Panc1 (cell line): ENCODE measurements around the gene NNAT. TPM values are rescaled to one million over a fixed set of nuclear protein-coding genes. Genes with fewer than 3 reads are reported as not detected.

Experiments
- ATAC-seq: fragments of 200-7000 bp; cut with Tn5 transposase; 2 replicates; pipeline ENCODE4 v1.9.1; 2020; ENCODE audit warnings: mild to moderate bottlenecking, moderate library complexity
- BruUV-seq: library from RNA; stranded (reverse); fragments of 400-500 nt; replicated peaks from 2 replicates; lab custom pipeline; 2021; lab: Mats Ljungman, UMichigan
- CTCF ChIA-PET: fragments of 300-600 bp; sonication (Branson Sonifier 250); formaldehyde crosslinking; loops from one replicate; lab custom pipeline; 2022; ENCODE audit warnings: antibody characterized with exemption; lab: Charles Lee
- POLR2A ChIA-PET: fragments of 300-600 bp; sonication (Branson Sonifier 250); formaldehyde crosslinking; loops from one replicate; lab custom pipeline; 2022; ENCODE audit warnings: antibody characterized with exemption; lab: Charles Lee
- DNase-seq: peaks from one replicate; pipeline ENCODE4 v3.0.0-alpha.2; 2010; ENCODE audit warnings: low read depth, low spot score
- H3K27ac ChIP-seq: 2 replicates; pipeline ENCODE4 v1.5.1; 2011; ENCODE audit warnings: mild to moderate bottlenecking, low read length, inconsistent platforms
- H3K27me3 ChIP-seq: fragments of 200-500 bp; sonication (Bioruptor generic); 2 replicates; pipeline ENCODE4 v1.6.0; 2014; ENCODE audit warnings: low read length, inconsistent platforms; ENCODE audit not compliant: control insufficient read depth, insufficient read depth
- H3K36me3 ChIP-seq: fragments of 200-500 bp; sonication (Bioruptor generic); 2 replicates; pipeline ENCODE4 v1.5.1; 2014; ENCODE audit warnings: inconsistent platforms, mild to moderate bottlenecking, low read length, moderate library complexity; ENCODE audit not compliant: control insufficient read depth, insufficient read depth
- H3K4me1 ChIP-seq: 2 replicates; pipeline ENCODE4 v1.5.1; 2011; ENCODE audit warnings: inconsistent platforms, mild to moderate bottlenecking, low read length, moderate library complexity; ENCODE audit not compliant: control insufficient read depth, insufficient read depth
- H3K4me3 ChIP-seq, 2 experiments: 2 replicates each; pipeline ENCODE4 v1.5.1; 2011 to 2012; ENCODE audit warnings: low read depth in 2 of 2, low read length in 2 of 2, mild to moderate bottlenecking in 2 of 2, inconsistent platforms in 1 of 2, moderate library complexity in 1 of 2
- H3K9me3 ChIP-seq: fragments of 200-500 bp; sonication (Bioruptor generic); 2 replicates; pipeline ENCODE4 v1.5.1; 2014; ENCODE audit warnings: low read depth, mild to moderate bottlenecking, inconsistent platforms, low read length, moderate library complexity; ENCODE audit not compliant: control insufficient read depth, insufficient read depth
- CTCF ChIP-seq: fragments of 450-650 bp; IDR thresholded peaks from 2 replicates; pipeline ENCODE4 v1.5.1; 2017; ENCODE audit warnings: mild to moderate bottlenecking
- POLR2AphosphoS5 ChIP-seq: IDR thresholded peaks from 2 replicates; pipeline ENCODE4 v1.6.1; 2012; ENCODE audit warnings: mild to moderate bottlenecking, low read depth, low read length, moderate library complexity
- REST ChIP-seq, 2 experiments: IDR thresholded peaks; 2 replicates each; pipeline ENCODE4 v1.6.1; 2011 to 2012; ENCODE audit warnings: low read depth in 2 of 2, control low read depth in 1 of 2, low read length in 1 of 2, mild to moderate bottlenecking in 1 of 2, moderate library complexity in 1 of 2; ENCODE audit not compliant: insufficient read depth in 1 of 2
- SIN3A ChIP-seq: IDR thresholded peaks from 2 replicates; pipeline ENCODE4 v1.6.1; 2012; ENCODE audit warnings: low read depth, mild to moderate bottlenecking, low read length, moderate library complexity, borderline replicate concordance; ENCODE audit not compliant: insufficient read depth
- TCF7L2 ChIP-seq: IDR thresholded peaks from 2 replicates; pipeline ENCODE4 v1.6.1; 2011; ENCODE audit warnings: mild to moderate bottlenecking, low read depth, low read length, inconsistent platforms
- in situ Hi-C: cut with HindIII; loops from 2 replicates; pipeline ENCODE4 v1.10.0; 2016; ENCODE audit warnings: low sequenced_read_pairs, low pct_unique_long_range_greater_than_20kb
- intact Hi-C: fragments of 100-400 bp; cut with micrococcal nuclease; formaldehyde crosslinking; loops from one replicate; pipeline ENCODE4 v1.10.0; 2022; ENCODE audit not compliant: unreplicated experiment
- total RNA-seq: library from RNA; stranded (reverse); gene quantifications from one replicate; pipeline ENCODE4 v1.2.1, GENCODE V29; 2021; ENCODE audit not compliant: unreplicated experiment

Gene NNAT
- total RNA-seq, 1 experiment from 2014 or later = not detected

- POLR2A ChIA-PET = no interaction called here
- in situ Hi-C loops = no loop called here
- TF ChIP-seq SIN3A (no peak), POLR2AphosphoS5 (no peak), TCF7L2 (no peak), CTCF (no peak), REST (IDR thresholded peaks at IDR 0.05; ENCODE audit: insufficient read depth in 1 of 2, low read depth in 2 of 2, low read length in 1 of 2) (no peak)
- no peaks in the 10 kb centered on the region for H3K9me3 ChIP-seq
- intact Hi-C loops = no loop called here
- no peak overlapping the region for H3K27ac ChIP-seq
- H3K27me3 ChIP-seq = peaks cover 27% of the 10 kb centered on the region
- no peaks in the 10 kb centered on the region for H3K4me1 ChIP-seq
- no peak for DNase-seq
- no peak overlapping the region for H3K4me3 ChIP-seq
- CTCF ChIA-PET = no interaction called here
- no TSS peak for BruUV-seq
- H3K36me3 ChIP-seq = no peaks in the 10 kb centered on the region
- no peak for ATAC-seq
Measured at GRCh38 chr20:37475252-37475651, 45.8 kb upstream of the NNAT start.

- no peaks in the 10 kb centered on the region for H3K4me1 ChIP-seq
- H3K4me3 ChIP-seq = no peak overlapping the region
- intact Hi-C loops = no loop called here
- POLR2A ChIA-PET = no interaction called here
- H3K27me3 ChIP-seq = peaks cover 27% of the 10 kb centered on the region
- H3K27ac ChIP-seq = no peak overlapping the region
- no TSS peak for BruUV-seq
- H3K9me3 ChIP-seq = no peaks in the 10 kb centered on the region
- TF ChIP-seq TCF7L2 (no peak), REST (IDR thresholded peaks at IDR 0.05; ENCODE audit: insufficient read depth in 1 of 2, low read depth in 2 of 2, low read length in 1 of 2) (no peak), SIN3A (no peak), CTCF (no peak)
- no peak for ATAC-seq
- no peaks in the 10 kb centered on the region for H3K36me3 ChIP-seq
- CTCF ChIA-PET = no interaction called here
- no peak for DNase-seq
- in situ Hi-C loops = no loop called here
Measured at GRCh38 chr20:37477041-37477440, 44.0 kb upstream of the NNAT start.
